B cell (primary cell): ENCODE results near the gene HPCAL4. TPM values are rescaled to one million over a fixed set of nuclear protein-coding genes. Genes with fewer than 3 reads are reported as not detected.

ENCODE experiments used
- ATAC-seq: fragments of 200-7000 bp; cut with Tn5 transposase; one replicate; pipeline ENCODE4 v1.10.0; 2021; ENCODE audit warnings: low read depth, mild to moderate bottlenecking, moderate number of reproducible peaks, moderate library complexity
- CTCF ChIA-PET: fragments of 350-600 bp; sonication (Branson Sonifier 250); formaldehyde crosslinking; loops from one replicate; lab custom pipeline; 2021; ENCODE audit warnings: antibody characterized with exemption, inconsistent platforms; lab: Charles Lee
- POLR2A ChIA-PET: fragments of 350-600 bp; sonication (Branson Sonifier 250); formaldehyde crosslinking; loops from one replicate; lab custom pipeline; 2021; ENCODE audit warnings: antibody characterized with exemption; lab: Charles Lee
- DNase-seq: peaks from one replicate; pipeline ENCODE4 v3.0.0; 2013
- H2AFZ ChIP-seq: 2 replicates; pipeline ENCODE4 v1.6.1; 2012; ENCODE audit warnings: mild to moderate bottlenecking, low read depth, low read length; ENCODE audit not compliant: insufficient read depth, poor library complexity, severe bottlenecking
- H3K27ac ChIP-seq, 2 donors: 1 replicate in 1 of 2; 2 replicates in 1 of 2; pipeline ENCODE4 v1.5.1; 2012 to 2013; ENCODE audit warnings: low read length in 2 of 2, mild to moderate bottlenecking in 2 of 2, moderate library complexity in 1 of 2
- H3K27me3 ChIP-seq, 4 experiments: fragments of 200-600 bp in 1 of 4; sonication (generic) in 1 of 4; replicated peaks in 1 of 4; 1 replicate in 2 of 4; 2 replicates in 2 of 4; pipeline versions ENCODE4 v1.6.1 to v1.7.0; 2013 to 2016; ENCODE audit warnings: low read length in 3 of 4, mild to moderate bottlenecking in 2 of 4, mixed read lengths in 1 of 4, moderate library complexity in 1 of 4; ENCODE audit not compliant: insufficient read depth in 4 of 4, control insufficient read depth in 3 of 4; ENCODE audit errors: control extremely low read depth in 1 of 4
- H3K36me3 ChIP-seq, 2 experiments: replicated peaks in 1 of 2; 1 replicate in 1 of 2; 2 replicates in 1 of 2; pipeline versions ENCODE4 v1.6.1 to v1.7.1; 2013; ENCODE audit warnings: low read length in 1 of 2; ENCODE audit not compliant: insufficient read depth in 2 of 2, control insufficient read depth in 1 of 2; ENCODE audit errors: control extremely low read depth in 1 of 2, extremely low read depth in 1 of 2
- H3K4me1 ChIP-seq, 2 donors: fragments of 200-600 bp in 1 of 2; sonication (generic) in 1 of 2; 1 replicate in 1 of 2; 2 replicates in 1 of 2; pipeline versions ENCODE4 v1.5.1 to v1.6.1; 2013 to 2017; ENCODE audit warnings: low read length in 2 of 2; ENCODE audit not compliant: control insufficient read depth in 2 of 2, insufficient read depth in 2 of 2
- H3K4me2 ChIP-seq: replicated peaks from 2 replicates; pipeline ENCODE3; 2012; ENCODE audit warnings: mild to moderate bottlenecking, low read depth, low read length; ENCODE audit not compliant: poor library complexity, severe bottlenecking
- H3K4me3 ChIP-seq, 5 experiments: fragments of 200-600 bp in 1 of 5; sonication (generic) in 1 of 5; 1 replicate in 3 of 5; 2 replicates in 2 of 5; pipeline versions ENCODE4 v1.5.1 to v1.7.0; 2011 to 2016; ENCODE audit warnings: low read length in 4 of 5, mild to moderate bottlenecking in 4 of 5, low read depth in 2 of 5, control low read depth in 1 of 5, moderate library complexity in 1 of 5; ENCODE audit not compliant: insufficient read depth in 1 of 5; ENCODE audit errors: control extremely low read depth in 1 of 5, extremely low read depth in 1 of 5
- H3K79me2 ChIP-seq: fragments of 200-600 bp; sonication (generic); one replicate; pipeline ENCODE4 v1.6.0; 2016; ENCODE audit warnings: low read length; ENCODE audit not compliant: control insufficient read depth, insufficient read depth
- H3K9ac ChIP-seq: fragments of 200-600 bp; sonication (generic); 2 replicates; pipeline ENCODE4 v1.6.1; 2017; ENCODE audit warnings: mild to moderate bottlenecking, low read length, moderate library complexity
- H3K9me3 ChIP-seq, 3 donors: one replicate each; pipeline versions ENCODE4 v1.6.1 to v1.7.1; 2013; ENCODE audit warnings: low read length in 2 of 3; ENCODE audit not compliant: control insufficient read depth in 2 of 3, insufficient read depth in 1 of 3; ENCODE audit errors: control extremely low read depth in 1 of 3
- H4K20me1 ChIP-seq: 2 replicates; pipeline ENCODE4 v1.6.0; 2012; ENCODE audit warnings: mild to moderate bottlenecking, low read length; ENCODE audit not compliant: insufficient read depth, control insufficient read depth, poor library complexity, severe bottlenecking
- H3K27ac Mint-ChIP-seq: one replicate; pipeline ENCODE4 v1.8.0; 2021; ENCODE audit warnings: mixed read lengths
- H3K27me3 Mint-ChIP-seq: one replicate; pipeline ENCODE4 v1.8.0; 2021; ENCODE audit warnings: mixed read lengths
- H3K4me1 Mint-ChIP-seq: one replicate; pipeline ENCODE4 v1.8.0; 2021; ENCODE audit warnings: mixed read lengths
- H3K4me3 Mint-ChIP-seq: one replicate; pipeline ENCODE4 v1.8.0; 2021; ENCODE audit warnings: mixed read lengths
- H3K9me3 Mint-ChIP-seq: one replicate; pipeline ENCODE4 v1.8.0; 2022; ENCODE audit warnings: mixed read lengths; ENCODE audit not compliant: insufficient read depth
- EZH2 ChIP-seq: IDR thresholded peaks from 2 replicates; pipeline ENCODE4 v1.6.1; 2012; ENCODE audit warnings: borderline replicate concordance, low read depth, mild to moderate bottlenecking, moderate library complexity, low read length; ENCODE audit not compliant: insufficient read depth, poor library complexity, severe bottlenecking
- WGBS: methylation state at CpG from one replicate; pipeline ENCODE4 v1.1.5; 2013; ENCODE audit warnings: missing lambda C conversion rate; ENCODE audit not compliant: insufficient coverage; 5-methylcytosine and 5-hydroxymethylcytosine counted together
- intact Hi-C: fragments of 100-400 bp; cut with micrococcal nuclease; formaldehyde crosslinking; loops from one replicate; pipeline ENCODE4 v1.10.0; 2022
- polyA plus RNA-seq: library from polyadenylated mRNA; depleted of rRNA; stranded (reverse); fragments of >200 nt; gene quantifications from 2 replicates; pipeline ENCODE4 v1.2.3, GENCODE V29; 2012
- total RNA-seq, 2 donors: library from RNA; stranded (reverse); fragments of 120-200 nt in 1 of 2; gene quantifications; 1 replicate in 1 of 2; 2 replicates in 1 of 2; pipeline versions ENCODE4 v1.2.3 to v1.2.4, GENCODE V29; 2013 to 2022
- TF ChIP-seq, protein P1 (sequence below): fragments of 200-600 bp; IDR thresholded peaks from one replicate; pipeline ENCODE4 v1.8.0; 2022; ENCODE audit warnings: antibody characterized with exemption, mild to moderate bottlenecking

Gene HPCAL4
- total and polyA plus RNA-seq, 2 donors (not counting 1 experiment from before 2014, with no cell fraction given), result not detected

- peak within 1 kb of the TSS; percentile 50 for H3K9ac ChIP-seq
- intact Hi-C loops, result no loop called here
- H2AFZ ChIP-seq, result peak within 1 kb of the TSS; percentile 76
Measured at GRCh38 chr1:39639305-39640130, 51.7 kb downstream of the HPCAL4 start, which contains the start of gene HEYL. Gene HEYL (minus strand): TSS chr1:39639643. CDS start chr1:39639625, 18 bp downstream.

More at GRCh38 chr1:39639305-39640130, 51.7 kb downstream of the HPCAL4 start, which contains the start of gene HEYL:
- DNase-seq (peak; percentile 47), ATAC-seq (peak; percentile 58)
- no peak within 1 kb of the TSS for H3K27ac Mint-ChIP-seq
- H3K4me1 Mint-ChIP-seq, result peaks cover 4% of the 10 kb centered on the region
- TF ChIP-seq, protein P1, sequence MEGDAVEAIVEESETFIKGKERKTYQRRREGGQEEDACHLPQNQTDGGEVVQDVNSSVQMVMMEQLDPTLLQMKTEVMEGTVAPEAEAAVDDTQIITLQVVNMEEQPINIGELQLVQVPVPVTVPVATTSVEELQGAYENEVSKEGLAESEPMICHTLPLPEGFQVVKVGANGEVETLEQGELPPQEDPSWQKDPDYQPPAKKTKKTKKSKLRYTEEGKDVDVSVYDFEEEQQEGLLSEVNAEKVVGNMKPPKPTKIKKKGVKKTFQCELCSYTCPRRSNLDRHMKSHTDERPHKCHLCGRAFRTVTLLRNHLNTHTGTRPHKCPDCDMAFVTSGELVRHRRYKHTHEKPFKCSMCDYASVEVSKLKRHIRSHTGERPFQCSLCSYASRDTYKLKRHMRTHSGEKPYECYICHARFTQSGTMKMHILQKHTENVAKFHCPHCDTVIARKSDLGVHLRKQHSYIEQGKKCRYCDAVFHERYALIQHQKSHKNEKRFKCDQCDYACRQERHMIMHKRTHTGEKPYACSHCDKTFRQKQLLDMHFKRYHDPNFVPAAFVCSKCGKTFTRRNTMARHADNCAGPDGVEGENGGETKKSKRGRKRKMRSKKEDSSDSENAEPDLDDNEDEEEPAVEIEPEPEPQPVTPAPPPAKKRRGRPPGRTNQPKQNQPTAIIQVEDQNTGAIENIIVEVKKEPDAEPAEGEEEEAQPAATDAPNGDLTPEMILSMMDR, result no peak
- TF ChIP-seq EZH2, result no peak
- no peaks in the 10 kb centered on the region for H4K20me1 ChIP-seq
- no peaks in the 10 kb centered on the region for H3K36me3 ChIP-seq
- peaks cover 0 to 40% (median 19%) of the 10 kb centered on the region in 4 experiments for H3K27me3 ChIP-seq
- H3K27ac ChIP-seq, result no peak within 1 kb of the TSS
- POLR2A ChIA-PET, result no interaction called here
- H3K4me3 Mint-ChIP-seq, result peak within 1 kb of the TSS; percentile 77
- peak within 1 kb of the TSS; percentile 88 for H3K4me2 ChIP-seq
- 7% methylated on average over 82 of the region's 88 CpGs for WGBS
- no peaks in the 10 kb centered on the region for H3K9me3 Mint-ChIP-seq
- H3K4me1 ChIP-seq, result peaks cover 6 to 9% of the 10 kb centered on the region in 2 donors
- CTCF ChIA-PET, result interaction anchor here (1.6 kb wide), 1 partner anchor 14 kb away, joined by 5 read pairs; no protein-coding TSS in a partner anchor
- no peaks in the 10 kb centered on the region for H3K79me2 ChIP-seq
- peak within 1 kb of the TSS in 3 of 5 experiments; percentile 38 to 60 (median 41) for H3K4me3 ChIP-seq
- peaks cover 56% of the 10 kb centered on the region for H3K27me3 Mint-ChIP-seq
- peaks cover 0 to 8% (median 0%) of the 10 kb centered on the region in 3 donors for H3K9me3 ChIP-seq
